ENCODE measurements around the gene UXS1. TPM values are rescaled to one million over a fixed set of nuclear protein-coding genes. Genes with fewer than 3 reads are reported as not detected.

UXS1 gene
- total and polyA plus RNA-seq, 2 of the 8 experiments (the other 6 are each of a cell fraction or from before 2014, with no cell fraction given) = 44.5 to 63.4 TPM

DNA sequence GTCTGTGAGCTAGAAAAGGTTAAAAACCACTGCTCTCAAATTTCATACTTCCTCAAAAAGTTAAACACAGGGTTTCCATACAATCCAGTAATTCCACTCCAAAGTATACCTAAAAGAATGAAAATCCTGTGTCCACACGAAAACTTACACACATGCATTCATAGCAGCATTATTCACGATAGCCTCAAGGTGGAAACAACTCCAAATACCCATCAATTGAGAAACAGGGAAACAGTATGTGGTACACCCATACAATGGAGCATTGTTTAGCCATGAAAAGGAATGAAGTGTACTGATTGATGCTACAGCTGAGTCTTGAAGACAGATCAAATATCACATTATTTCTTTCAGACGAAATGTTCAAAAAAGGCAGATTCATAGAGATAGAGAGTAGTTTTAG lies 36.7 kb downstream of the UXS1 start:
- Histone ChIP-seq H3K23ac (ENCODE audit: insufficient read length) (no peak overlapping the region), H2AFZ (ENCODE audit: low read length) (no peak overlapping the region), H3K4me2 (ENCODE audit: insufficient read depth in 1 of 2, low read depth in 2 of 2, low read length in 2 of 2) (no peak overlapping the region), H3K18ac (ENCODE audit: extremely low read depth, low read length) (no peak overlapping the region), H4K91ac (replicated peaks; ENCODE audit: insufficient read length, low read length) (no peak overlapping the region), H3K79me1 (ENCODE audit: low read depth, low read length) (no peaks in the 10 kb centered on the region), H4K20me1 (replicated peaks in 1 of 2; ENCODE audit: control insufficient read depth in 1 of 2, insufficient read depth in 2 of 2, low read length in 2 of 2) (peaks cover 3 to 6% of the 10 kb centered on the region in 2 experiments), H3K9me3 (ENCODE audit: insufficient read depth in 2 of 2, low read depth in 1 of 2, low read length in 1 of 2) (no peaks in the 10 kb centered on the region), H4K5ac (ENCODE audit: insufficient read length, low read depth, low read length) (no peak overlapping the region), H3K4ac (replicated peaks; ENCODE audit: insufficient read length, low read depth, low read length) (no peak overlapping the region), H2BK20ac (ENCODE audit: low read length) (no peak overlapping the region), H2BK12ac (ENCODE audit: low read depth, low read length) (no peak overlapping the region), H3K4me1 (replicated peaks in 1 of 4; ENCODE audit: control insufficient read depth in 3 of 4, insufficient read depth in 4 of 4, low read length in 3 of 4) (no peaks in the 10 kb centered on the region), H3K14ac (ENCODE audit: insufficient read length) (no peak overlapping the region), H3K23me2 (ENCODE audit: low read depth, low read length) (no peaks in the 10 kb centered on the region), H3K4me3 (ENCODE audit: extremely low read depth in 1 of 4, insufficient read depth in 2 of 4, low read depth in 3 of 4, low read length in 4 of 4) (no peak overlapping the region), H3K56ac (replicated peaks; ENCODE audit: insufficient read length, low read depth, low read length) (no peak overlapping the region), H3K27ac (ENCODE audit: low read depth, low read length) (no peak overlapping the region), H2BK5ac (ENCODE audit: low read depth, low read length) (no peak overlapping the region), H2AK5ac (ENCODE audit: low read depth, low read length) (no peak overlapping the region), H3K79me2 (ENCODE audit: control insufficient read depth in 1 of 2, insufficient read depth in 2 of 2, low read length in 2 of 2) (peaks cover 0 to 4% of the 10 kb centered on the region in 2 experiments; a peak in 2 of 4 replicates), H2BK15ac (ENCODE audit: low read length) (no peak overlapping the region), H3K27me3 (replicated peaks in 1 of 4; ENCODE audit: control insufficient read depth in 3 of 4, extremely low read depth in 1 of 4, insufficient read depth in 3 of 4, low read length in 3 of 4) (no peaks in the 10 kb centered on the region), H3K36me3 (ENCODE audit: control insufficient read depth in 2 of 4, insufficient read depth in 4 of 4, low read length in 3 of 4) (peaks cover 3 to 26% (median 14%) of the 10 kb centered on the region in 4 experiments; a peak in 7 of 8 replicates), H2BK120ac (replicated peaks; ENCODE audit: low read depth, low read length) (no peak overlapping the region), H4K8ac (ENCODE audit: extremely low read depth, insufficient read depth, low read length) (no peak overlapping the region), H3K9ac (replicated peaks in 1 of 4; ENCODE audit: extremely low read depth in 1 of 4, low read depth in 3 of 4, low read length in 3 of 4) (no peak overlapping the region)
- TF ChIP-seq, protein P1, sequence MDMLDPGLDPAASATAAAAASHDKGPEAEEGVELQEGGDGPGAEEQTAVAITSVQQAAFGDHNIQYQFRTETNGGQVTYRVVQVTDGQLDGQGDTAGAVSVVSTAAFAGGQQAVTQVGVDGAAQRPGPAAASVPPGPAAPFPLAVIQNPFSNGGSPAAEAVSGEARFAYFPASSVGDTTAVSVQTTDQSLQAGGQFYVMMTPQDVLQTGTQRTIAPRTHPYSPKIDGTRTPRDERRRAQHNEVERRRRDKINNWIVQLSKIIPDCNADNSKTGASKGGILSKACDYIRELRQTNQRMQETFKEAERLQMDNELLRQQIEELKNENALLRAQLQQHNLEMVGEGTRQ (IDR thresholded peaks at IDR 0.05; ENCODE audit: low read length) = no peak
- TF ChIP-seq SP1 (IDR thresholded peaks at IDR 0.05; ENCODE audit: low read depth, low read length) = no peak
- TF ChIP-seq SAP30 (IDR thresholded peaks at IDR 0.05; ENCODE audit: insufficient read depth, insufficient replicate concordance, low read length) = no peak
- TF ChIP-seq, protein P2, sequence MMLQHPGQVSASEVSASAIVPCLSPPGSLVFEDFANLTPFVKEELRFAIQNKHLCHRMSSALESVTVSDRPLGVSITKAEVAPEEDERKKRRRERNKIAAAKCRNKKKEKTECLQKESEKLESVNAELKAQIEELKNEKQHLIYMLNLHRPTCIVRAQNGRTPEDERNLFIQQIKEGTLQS (IDR thresholded peaks at IDR 0.05; ENCODE audit: insufficient read depth, low read depth, low read length) = no peak
- POLR2A ChIA-PET (ENCODE audit: partially characterized antibody) = no interaction called here
- no peak for FAIRE-seq
- CTCF ChIA-PET (ENCODE audit: partially characterized antibody) = interaction anchor here (1.0 to 2.3 kb wide), 2 partner anchors 10 to 426 kb away, joined by 3 to 10 read pairs; no protein-coding TSS in a partner anchor
- 92% methylated on average over 3 of the region's 3 CpGs; no CpG with 5 or more reads in 1 of the 2 experiments for WGBS, 2 experiments (ENCODE audit: extremely low coverage in 1 of 2, insufficient coverage in 1 of 2, insufficient read length in 1 of 2, insufficient replicate concordance in 2 of 2, low coverage in 1 of 2, low lambda C conversion rate in 2 of 2, missing lambda C conversion rate in 1 of 2)
- no peak for DNase-seq (ENCODE audit: low read depth in 1 of 2, low spot score in 2 of 2)

All from H1 (cell line).